Measurements from ENCODE around the gene FOXE3. TPM values are rescaled to one million over a fixed set of nuclear protein-coding genes. Genes with fewer than 3 reads are reported as not detected.

The FOXE3 gene
- total RNA-seq, 1 experiment from 2014 or later = not detected

GRCh38 chr1:47438165-47439016 lies 22.3 kb downstream of the FOXE3 start:
- Mint-ChIP-seq H3K27me3 (ENCODE audit: low read depth) (peaks cover 41% of the 10 kb centered on the region), H3K4me3 (peak overlapping the region; percentile 55), H3K9me3 (no peaks in the 10 kb centered on the region), H3K27ac (no peak overlapping the region), H3K4me1 (peaks cover 31% of the 10 kb centered on the region), H3K36me3 (0 out of 2 replicates have a peak, but pooled peaks cover 5% of the 10 kb centered on the region)
- ChIA-PET CTCF (interaction anchor here (0.7 to 8.4 kb wide), 59 partner anchors 8 to 623 kb away, joined by 3 to 177 read pairs (median 6); partner anchors contain the start of genes CMPK1, FOXE3, PDZK1IP1 and STIL), POLR2A (interaction anchor here (1.0 kb wide), 1 partner anchor 271 kb away, joined by 4 read pairs; no protein-coding TSS in a partner anchor)
- no peak for ATAC-seq
- no peak for DNase-seq (ENCODE audit: low spot score)
- TF ChIP-seq ZNF416 (CRISPR knock-in tag; IDR thresholded peaks at IDR 0.05) (no peak), NFATC4 (CRISPR knock-in tag; IDR thresholded peaks at IDR 0.05) (no peak), MYBL2 (CRISPR knock-in tag; IDR thresholded peaks at IDR 0.05) (no peak), ATF3 (CRISPR knock-in tag; conservative IDR thresholded peaks at IDR 0.05) (no peak), EMX1 (CRISPR knock-in tag; IDR thresholded peaks at IDR 0.05) (no peak), IRF2 (CRISPR knock-in tag; IDR thresholded peaks at IDR 0.05; ENCODE audit: borderline replicate concordance, low read depth) (no peak), MAX (CRISPR knock-in tag; IDR thresholded peaks at IDR 0.05) (no peak), USF1 (CRISPR knock-in tag; IDR thresholded peaks at IDR 0.05) (no peak), IRF1 (CRISPR knock-in tag; IDR thresholded peaks at IDR 0.05) (no peak), SP1 (CRISPR knock-in tag; conservative IDR thresholded peaks at IDR 0.05) (no peak), CREB1 (CRISPR knock-in tag; IDR thresholded peaks at IDR 0.05) (no peak), KAT7 (CRISPR knock-in tag; IDR thresholded peaks at IDR 0.05; ENCODE audit: borderline replicate concordance) (no peak; the same call in 1 of the 2 replicates), ZBTB43 (CRISPR knock-in tag; IDR thresholded peaks at IDR 0.05) (no peak), HMGA2 (CRISPR knock-in tag; IDR thresholded peaks at IDR 0.05) (no peak), NR3C1 (CRISPR knock-in tag; conservative IDR thresholded peaks at IDR 0.05; ENCODE audit: low read depth) (no peak)

GRCh38 chr1:47439017-47439818 lies 23.1 kb downstream of the FOXE3 start:
- TF ChIP-seq E2F5 (CRISPR knock-in tag; IDR thresholded peaks at IDR 0.05) = no peak
- no peak for TF ChIP-seq CTCF (IDR thresholded peaks at IDR 0.05)
- no peak for TF ChIP-seq OVOL2 (CRISPR knock-in tag; IDR thresholded peaks at IDR 0.05; ENCODE audit: borderline replicate concordance)
- TF ChIP-seq AFF4 (CRISPR knock-in tag; IDR thresholded peaks at IDR 0.05; ENCODE audit: borderline replicate concordance) = no peak
- TF ChIP-seq PREB (CRISPR knock-in tag; IDR thresholded peaks at IDR 0.05; ENCODE audit: borderline replicate concordance) = no peak
- no peak for TF ChIP-seq TP53 (CRISPR knock-in tag; IDR thresholded peaks at IDR 0.05)
- no peak for DNase-seq (ENCODE audit: low spot score)
- H3K9me3 Mint-ChIP-seq = no peaks in the 10 kb centered on the region
- ChIA-PET CTCF (interaction anchor here (1.0 to 8.4 kb wide), 8 partner anchors 10 to 271 kb away, joined by 3 to 177 read pairs (median 66); no protein-coding TSS in a partner anchor), POLR2A (no interaction called here)
- no peak for ATAC-seq
- H3K27me3 Mint-ChIP-seq (ENCODE audit: low read depth) = peaks cover 33% of the 10 kb centered on the region
- no peak overlapping the region for H3K27ac Mint-ChIP-seq
- no peak overlapping the region; the same call in none of the 2 replicates for H3K4me3 Mint-ChIP-seq
- H3K36me3 Mint-ChIP-seq = 0 out of 2 replicates have a peak, but pooled peaks cover 5% of the 10 kb centered on the region
- H3K4me1 Mint-ChIP-seq = peaks cover 31% of the 10 kb centered on the region
